Measurements from ENCODE around the gene TKTL1.

GRCh38 chrX:154308108-154308946, 12.7 kb downstream of the TKTL1 start:
- TF ChIP-seq, protein P1, sequence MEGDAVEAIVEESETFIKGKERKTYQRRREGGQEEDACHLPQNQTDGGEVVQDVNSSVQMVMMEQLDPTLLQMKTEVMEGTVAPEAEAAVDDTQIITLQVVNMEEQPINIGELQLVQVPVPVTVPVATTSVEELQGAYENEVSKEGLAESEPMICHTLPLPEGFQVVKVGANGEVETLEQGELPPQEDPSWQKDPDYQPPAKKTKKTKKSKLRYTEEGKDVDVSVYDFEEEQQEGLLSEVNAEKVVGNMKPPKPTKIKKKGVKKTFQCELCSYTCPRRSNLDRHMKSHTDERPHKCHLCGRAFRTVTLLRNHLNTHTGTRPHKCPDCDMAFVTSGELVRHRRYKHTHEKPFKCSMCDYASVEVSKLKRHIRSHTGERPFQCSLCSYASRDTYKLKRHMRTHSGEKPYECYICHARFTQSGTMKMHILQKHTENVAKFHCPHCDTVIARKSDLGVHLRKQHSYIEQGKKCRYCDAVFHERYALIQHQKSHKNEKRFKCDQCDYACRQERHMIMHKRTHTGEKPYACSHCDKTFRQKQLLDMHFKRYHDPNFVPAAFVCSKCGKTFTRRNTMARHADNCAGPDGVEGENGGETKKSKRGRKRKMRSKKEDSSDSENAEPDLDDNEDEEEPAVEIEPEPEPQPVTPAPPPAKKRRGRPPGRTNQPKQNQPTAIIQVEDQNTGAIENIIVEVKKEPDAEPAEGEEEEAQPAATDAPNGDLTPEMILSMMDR (conservative IDR thresholded peaks at IDR 0.05; ENCODE audit: low read length), result peak; percentile 68
- no peak for TF ChIP-seq EZH2phosphoT487 (IDR thresholded peaks at IDR 0.05; ENCODE audit: borderline replicate concordance)
